HFFc6 (cell line): ENCODE data around the gene NFX1. TPM values are rescaled to one million over a fixed set of nuclear protein-coding genes. Genes with fewer than 3 reads are reported as not detected.
"Not testable (repeated sequence)": the region's sequence is repeated elsewhere in the genome, so short reads cannot be mapped to it uniquely, and the experiment has no call there.

Experiments
- DNase-seq: peaks from one replicate; pipeline ENCODE4 v3.0.0-alpha.2; 2018
- H3K27ac Mint-ChIP-seq: 2 replicates; pipeline ENCODE4 v1.8.0; 2020; ENCODE audit warnings: mild to moderate bottlenecking, mixed read lengths
- H3K27me3 Mint-ChIP-seq: 2 replicates; pipeline ENCODE4 v1.8.0; 2021; ENCODE audit warnings: mild to moderate bottlenecking, moderate library complexity, mixed read lengths; ENCODE audit not compliant: insufficient read depth
- H3K36me3 Mint-ChIP-seq: 2 replicates; pipeline ENCODE4 v1.8.0; 2021; ENCODE audit warnings: low read depth, mixed read lengths
- H3K4me1 Mint-ChIP-seq: 2 replicates; pipeline ENCODE4 v1.8.0; 2020; ENCODE audit warnings: low read depth, mixed read lengths
- H3K4me3 Mint-ChIP-seq: 2 replicates; pipeline ENCODE4 v1.8.0; 2020; ENCODE audit warnings: mild to moderate bottlenecking, moderate library complexity, mixed read lengths
- H3K9me3 Mint-ChIP-seq: 2 replicates; pipeline ENCODE4 v1.8.0; 2020; ENCODE audit warnings: mild to moderate bottlenecking, mixed read lengths
- total RNA-seq, 6 experiments: library from RNA; stranded (reverse); fragmentation: NEBNext Ultra II Directional; extraction: Animal tissue kit (Norgen Biotek cat#: 25700); gene quantifications; 2 replicates in 1 of 6; 3 replicates in 5 of 6; pipeline ENCODE4 v1.2.3, GENCODE V29; 2021
- TF ChIP-seq, protein P1 (sequence below): fragments of 200-600 bp; sonication (generic); IDR thresholded peaks from 2 replicates; pipeline ENCODE4 v1.5.0; 2021; ENCODE audit warnings: antibody characterized with exemption, mild to moderate bottlenecking

The NFX1 gene
- total RNA-seq, 6 experiments from 2014 or later = 25.7 to 28.0 (median 27.8) TPM

- DNase-seq, H3K36me3 Mint-ChIP-seq, H3K4me3 Mint-ChIP-seq, H3K27me3 Mint-ChIP-seq, H3K27ac Mint-ChIP-seq, H3K9me3 Mint-ChIP-seq: not testable (repeated sequence)
- peaks cover 11% of the 10 kb centered on the region for H3K4me1 Mint-ChIP-seq
Observed at GRCh38 chr9:33385979-33386640, 95.8 kb downstream of the NFX1 start.

DNA sequence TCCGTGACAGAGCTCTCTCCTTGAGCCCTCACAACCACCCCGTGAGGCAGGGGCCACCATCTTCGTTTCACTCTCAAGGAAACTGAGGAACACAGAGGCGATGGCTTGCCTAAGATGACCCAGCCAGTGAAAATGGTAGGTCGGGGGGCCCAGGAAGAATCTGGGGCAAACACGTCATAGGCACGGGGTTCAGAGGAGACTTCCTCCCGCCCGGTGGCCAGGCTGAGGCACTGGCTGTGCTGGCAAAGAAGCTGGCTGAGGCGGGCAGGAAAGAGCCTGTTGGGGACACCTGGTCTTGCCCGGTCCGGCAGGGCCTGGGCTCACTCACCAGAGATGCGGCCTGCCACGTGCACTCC, 96.3 kb downstream of the NFX1 start:
- H3K4me3 Mint-ChIP-seq, H3K36me3 Mint-ChIP-seq, H3K27me3 Mint-ChIP-seq, H3K27ac Mint-ChIP-seq, H3K9me3 Mint-ChIP-seq, DNase-seq: not testable (repeated sequence)
- peaks cover 16% of the 10 kb centered on the region for H3K4me1 Mint-ChIP-seq

DNA sequence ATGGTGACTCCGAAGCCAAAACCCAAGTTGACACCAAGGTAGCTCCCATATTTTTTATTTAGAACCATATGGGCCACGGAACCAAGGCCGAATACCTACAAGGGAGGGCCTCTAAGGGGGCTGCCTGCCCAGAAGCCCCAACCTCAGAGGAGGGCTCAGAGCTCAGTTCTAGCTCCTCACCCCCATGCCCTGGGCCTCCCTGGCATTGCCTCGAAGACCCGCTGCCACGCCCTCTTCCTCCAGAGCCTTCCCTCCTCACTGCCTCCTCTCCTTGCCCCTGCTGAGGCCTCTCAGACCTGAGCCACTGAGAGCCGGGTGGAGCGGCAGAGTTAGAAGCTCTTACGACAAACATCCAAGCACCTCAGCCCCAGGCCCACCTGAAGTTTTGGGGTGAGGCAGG, 96.7 kb downstream of the NFX1 start:
- peaks cover 20% of the 10 kb centered on the region for H3K4me1 Mint-ChIP-seq

GRCh38 chr9:33388110-33388994, 98.0 kb downstream of the NFX1 start:
- no peaks in the 10 kb centered on the region for H3K9me3 Mint-ChIP-seq
- H3K4me1 Mint-ChIP-seq = peaks cover 20% of the 10 kb centered on the region
- TF ChIP-seq, protein P1, sequence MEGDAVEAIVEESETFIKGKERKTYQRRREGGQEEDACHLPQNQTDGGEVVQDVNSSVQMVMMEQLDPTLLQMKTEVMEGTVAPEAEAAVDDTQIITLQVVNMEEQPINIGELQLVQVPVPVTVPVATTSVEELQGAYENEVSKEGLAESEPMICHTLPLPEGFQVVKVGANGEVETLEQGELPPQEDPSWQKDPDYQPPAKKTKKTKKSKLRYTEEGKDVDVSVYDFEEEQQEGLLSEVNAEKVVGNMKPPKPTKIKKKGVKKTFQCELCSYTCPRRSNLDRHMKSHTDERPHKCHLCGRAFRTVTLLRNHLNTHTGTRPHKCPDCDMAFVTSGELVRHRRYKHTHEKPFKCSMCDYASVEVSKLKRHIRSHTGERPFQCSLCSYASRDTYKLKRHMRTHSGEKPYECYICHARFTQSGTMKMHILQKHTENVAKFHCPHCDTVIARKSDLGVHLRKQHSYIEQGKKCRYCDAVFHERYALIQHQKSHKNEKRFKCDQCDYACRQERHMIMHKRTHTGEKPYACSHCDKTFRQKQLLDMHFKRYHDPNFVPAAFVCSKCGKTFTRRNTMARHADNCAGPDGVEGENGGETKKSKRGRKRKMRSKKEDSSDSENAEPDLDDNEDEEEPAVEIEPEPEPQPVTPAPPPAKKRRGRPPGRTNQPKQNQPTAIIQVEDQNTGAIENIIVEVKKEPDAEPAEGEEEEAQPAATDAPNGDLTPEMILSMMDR = no peak
- DNase-seq = no peak
- H3K36me3 Mint-ChIP-seq = no peaks in the 10 kb centered on the region
- no peak overlapping the region for H3K4me3 Mint-ChIP-seq
- no peak overlapping the region for H3K27ac Mint-ChIP-seq
- H3K27me3 Mint-ChIP-seq = peaks cover 7% of the 10 kb centered on the region

More for the DNA sequence above, 96.7 kb downstream of the NFX1 start:
- H3K27ac Mint-ChIP-seq, H3K36me3 Mint-ChIP-seq, DNase-seq, H3K4me3 Mint-ChIP-seq, H3K27me3 Mint-ChIP-seq, H3K9me3 Mint-ChIP-seq: not testable (repeated sequence)

GRCh38 chr9:33391111-33391771, 100.9 kb downstream of the NFX1 start:
- not testable (repeated sequence) for H3K36me3 Mint-ChIP-seq, H3K9me3 Mint-ChIP-seq
- Mint-ChIP-seq H3K27ac (peak overlapping the region; percentile 93), H3K4me3 (peak overlapping the region; percentile 69), H3K4me1 (peaks cover 29% of the 10 kb centered on the region), H3K27me3 (peaks cover 13% of the 10 kb centered on the region)
- peak; percentile 98 for DNase-seq

- H3K27ac Mint-ChIP-seq = peak overlapping the region; percentile 21; the same call in 1 of the 2 replicates
- not testable (repeated sequence) for DNase-seq, H3K36me3 Mint-ChIP-seq, H3K9me3 Mint-ChIP-seq, H3K4me3 Mint-ChIP-seq
- peaks cover 13% of the 10 kb centered on the region for H3K27me3 Mint-ChIP-seq
- peaks cover 29% of the 10 kb centered on the region for H3K4me1 Mint-ChIP-seq
Observed at GRCh38 chr9:33392591-33393021, 102.3 kb downstream of the NFX1 start.

GRCh38 chr9:33393581-33393980, 103.3 kb downstream of the NFX1 start:
- H3K27ac Mint-ChIP-seq = no peak overlapping the region
- H3K36me3 Mint-ChIP-seq = no peaks in the 10 kb centered on the region
- H3K9me3 Mint-ChIP-seq = no peaks in the 10 kb centered on the region
- no peak overlapping the region for H3K4me3 Mint-ChIP-seq
- DNase-seq = no peak
- H3K4me1 Mint-ChIP-seq = peaks cover 29% of the 10 kb centered on the region
- TF ChIP-seq, protein P1 = no peak
- H3K27me3 Mint-ChIP-seq = peaks cover 13% of the 10 kb centered on the region

GRCh38 chr9:33393986-33394385, 103.7 kb downstream of the NFX1 start:
- Mint-ChIP-seq H3K4me1 (peaks cover 29% of the 10 kb centered on the region), H3K27me3 (peaks cover 14% of the 10 kb centered on the region)
- not testable (repeated sequence) for H3K4me3 Mint-ChIP-seq, H3K9me3 Mint-ChIP-seq, H3K27ac Mint-ChIP-seq, DNase-seq, H3K36me3 Mint-ChIP-seq

- Mint-ChIP-seq H3K27me3 (peaks cover 20% of the 10 kb centered on the region), H3K4me1 (peaks cover 24% of the 10 kb centered on the region)
- not testable (repeated sequence) for H3K4me3 Mint-ChIP-seq, H3K9me3 Mint-ChIP-seq, H3K27ac Mint-ChIP-seq, DNase-seq, H3K36me3 Mint-ChIP-seq
Observed at GRCh38 chr9:33395159-33395879, 105.0 kb downstream of the NFX1 start.

- DNase-seq, H3K27ac Mint-ChIP-seq: not testable (repeated sequence)
Observed at GRCh38 chr9:33397801-33398200, 107.5 kb downstream of the NFX1 start.

DNA sequence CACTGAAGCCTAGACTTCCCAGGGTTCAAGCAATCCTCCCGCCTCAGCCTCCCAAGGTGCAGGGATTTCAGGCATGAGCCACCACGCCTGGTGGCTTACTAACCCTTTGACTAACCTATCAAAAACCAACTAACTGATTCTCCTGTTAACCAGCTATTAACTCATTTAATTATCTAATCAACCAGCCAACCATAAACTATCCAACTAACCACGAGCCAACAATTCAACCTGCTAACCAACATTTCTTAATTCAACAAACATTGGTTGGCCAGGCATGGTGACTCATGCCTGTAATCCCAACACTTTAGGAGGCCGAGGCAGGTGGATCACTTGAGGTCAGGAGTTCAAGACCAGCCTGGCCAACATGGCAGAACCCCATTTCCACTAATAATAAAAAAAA, 108.7 kb downstream of the NFX1 start:
- H3K27me3 Mint-ChIP-seq = peaks cover 34% of the 10 kb centered on the region
- H3K27ac Mint-ChIP-seq, H3K9me3 Mint-ChIP-seq, DNase-seq, H3K36me3 Mint-ChIP-seq, H3K4me1 Mint-ChIP-seq, H3K4me3 Mint-ChIP-seq: not testable (repeated sequence)

More at GRCh38 chr9:33397801-33398200, 107.5 kb downstream of the NFX1 start:
- H3K9me3 Mint-ChIP-seq, H3K36me3 Mint-ChIP-seq, H3K4me1 Mint-ChIP-seq, H3K4me3 Mint-ChIP-seq: not testable (repeated sequence)
- peaks cover 34% of the 10 kb centered on the region for H3K27me3 Mint-ChIP-seq
